Stimulated activated CD4-positive, alpha-beta T cell treated with anti-CD3 and anti-CD28 coated beads, TNF-alpha, amount 100 ng/mL, for 48 hours (primary cell): Measurements from ENCODE around the gene CNTNAP2.

ENCODE experiments used
- DNase-seq, 3 donors: peaks; one replicate each; pipeline ENCODE4 v3.0.0-alpha.2; 2020; ENCODE audit warnings: low read depth in 3 of 3

Gene CNTNAP2

GRCh38 chr7:146670532-146670931 lies 553.9 kb downstream of the CNTNAP2 start:
- DNase-seq = no peak

- no peak for DNase-seq
These were observed 564.9 kb downstream of the CNTNAP2 start for GRCh38 chr7:146681487-146681886.

GRCh38 chr7:146683439-146683838 lies 566.8 kb downstream of the CNTNAP2 start:
- DNase-seq = no peak

GRCh38 chr7:146690987-146691386 lies 574.4 kb downstream of the CNTNAP2 start:
- DNase-seq = no peak

DNA sequence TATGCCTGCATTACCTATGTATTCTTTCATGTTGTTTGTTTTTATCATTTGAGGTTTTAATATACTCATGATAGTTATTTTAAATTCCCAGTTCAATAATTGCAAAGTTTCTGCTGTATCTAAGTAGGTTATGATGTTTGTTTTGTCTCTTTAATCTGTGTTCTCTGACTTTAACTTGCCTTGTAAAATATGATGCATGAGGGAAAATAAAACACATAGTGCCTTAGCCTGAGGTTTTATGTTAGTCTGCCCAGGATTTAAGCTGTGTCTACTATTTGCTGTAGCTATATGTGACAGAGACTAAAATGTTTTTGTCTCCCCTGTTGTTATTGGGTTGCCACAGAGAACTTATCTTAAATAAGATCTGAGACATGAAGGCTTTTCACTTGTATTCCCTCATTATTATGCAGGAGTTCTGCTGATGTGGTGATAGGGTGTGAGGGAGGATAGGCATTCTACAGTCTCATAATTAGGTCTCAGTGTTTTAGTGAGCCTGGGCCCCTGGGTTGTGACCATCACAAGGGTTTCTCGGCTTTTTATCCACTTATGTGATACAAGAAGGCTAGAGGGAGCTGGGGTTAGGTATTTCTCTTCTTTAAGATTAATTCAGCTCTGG lies 582.5 kb downstream of the CNTNAP2 start:
- no peak for DNase-seq

DNA sequence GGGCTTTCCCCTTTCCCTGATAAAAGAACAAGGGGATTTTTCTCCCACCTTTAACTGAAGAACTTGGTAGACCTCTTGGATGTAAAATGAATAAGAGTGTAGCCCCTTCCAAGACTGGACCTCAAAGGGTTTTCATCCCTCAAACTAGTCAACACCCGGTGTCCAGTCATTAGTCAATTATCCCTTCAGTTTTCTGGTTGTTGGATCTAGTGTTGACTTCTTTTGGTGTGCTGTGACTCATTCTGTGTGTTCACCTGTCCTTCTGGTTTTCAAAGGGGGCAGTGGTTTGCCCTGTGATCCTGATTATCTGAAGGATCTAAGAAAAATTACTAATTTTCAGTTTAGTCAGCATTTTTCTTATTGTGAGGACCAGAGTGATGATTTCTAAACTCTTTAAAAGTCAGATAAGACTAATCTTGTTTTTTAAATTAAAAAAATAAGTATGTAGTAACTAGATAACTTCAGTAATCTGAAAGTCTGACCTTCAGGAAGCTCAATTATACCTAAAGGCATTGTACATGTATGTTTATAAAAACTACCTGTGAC lies 583.5 kb downstream of the CNTNAP2 start:
- no peak for DNase-seq

GRCh38 chr7:146701166-146701565 lies 584.6 kb downstream of the CNTNAP2 start:
- no peak for DNase-seq

DNA sequence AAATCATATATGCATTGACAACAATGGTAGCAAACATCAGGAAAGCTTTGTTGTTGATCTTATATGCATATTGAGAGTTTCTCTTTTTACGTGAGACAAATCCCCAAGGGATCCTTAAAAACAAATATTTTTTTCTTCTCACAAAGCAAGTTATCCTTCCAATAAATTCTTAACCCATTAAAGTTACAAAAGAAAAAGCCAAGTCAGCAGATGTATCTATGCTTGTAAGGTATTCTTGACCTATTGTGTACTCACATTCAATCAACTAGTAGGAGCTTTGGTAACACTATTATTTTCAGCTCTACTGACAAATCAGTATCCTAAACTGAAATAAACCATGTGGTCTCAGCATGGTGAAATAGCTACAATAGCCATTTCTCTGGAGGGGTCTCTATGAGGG lies 586.3 kb downstream of the CNTNAP2 start:
- no peak for DNase-seq

GRCh38 chr7:146709451-146710027 lies 592.9 kb downstream of the CNTNAP2 start:
- no peak for DNase-seq

GRCh38 chr7:146713205-146713604 lies 596.6 kb downstream of the CNTNAP2 start:
- DNase-seq = no peak

DNA sequence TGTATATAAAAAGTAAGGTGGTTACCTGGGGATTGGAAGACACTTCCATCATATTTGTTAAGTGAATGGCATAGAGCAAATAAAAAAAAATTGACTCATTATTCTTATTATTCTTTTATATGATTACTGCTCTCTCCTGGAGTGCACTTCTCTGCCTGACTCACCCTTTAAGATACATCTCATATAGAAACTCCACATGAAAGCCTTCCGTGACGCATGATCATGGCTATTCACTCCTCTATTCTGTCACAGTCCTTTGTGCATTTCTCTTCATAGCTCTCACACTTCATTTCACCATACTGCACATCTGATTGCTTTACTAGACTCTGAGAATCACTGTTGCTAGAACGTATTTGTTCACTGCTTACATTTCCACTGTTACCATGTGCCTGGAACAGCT lies 597.3 kb downstream of the CNTNAP2 start:
- DNase-seq = no peak

- DNase-seq = no peak
These were observed 603.6 kb downstream of the CNTNAP2 start for GRCh38 chr7:146720195-146720594.

GRCh38 chr7:146722986-146723385 lies 606.4 kb downstream of the CNTNAP2 start:
- no peak for DNase-seq

- no peak for DNase-seq
These were observed 608.9 kb downstream of the CNTNAP2 start for GRCh38 chr7:146725520-146725919.

DNA sequence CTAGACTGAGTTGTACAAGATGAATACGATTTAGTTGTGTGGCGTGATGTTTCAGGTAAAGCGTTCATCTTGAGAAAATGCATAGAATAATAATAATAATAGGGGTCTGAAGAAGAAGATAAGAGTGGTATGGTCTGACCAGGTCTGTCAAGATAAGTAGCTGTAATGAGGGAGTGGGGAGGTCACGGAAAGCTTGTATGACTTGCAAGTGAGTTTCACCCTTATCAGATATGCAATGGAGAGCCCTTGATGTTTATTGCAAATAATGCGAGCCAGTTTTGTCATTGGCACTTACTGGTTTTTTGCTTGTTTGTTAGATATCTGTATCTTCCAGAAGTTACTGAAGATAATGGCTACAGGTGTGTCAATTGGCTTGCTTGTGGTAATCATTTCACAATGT lies 611.5 kb downstream of the CNTNAP2 start:
- DNase-seq = no peak

- DNase-seq = no peak
These were observed 612.0 kb downstream of the CNTNAP2 start for GRCh38 chr7:146728611-146729010.

- no peak for DNase-seq
These were observed 614.6 kb downstream of the CNTNAP2 start for GRCh38 chr7:146731185-146731584.

- no peak for DNase-seq
These were observed 619.4 kb downstream of the CNTNAP2 start for GRCh38 chr7:146735992-146736391.

DNA sequence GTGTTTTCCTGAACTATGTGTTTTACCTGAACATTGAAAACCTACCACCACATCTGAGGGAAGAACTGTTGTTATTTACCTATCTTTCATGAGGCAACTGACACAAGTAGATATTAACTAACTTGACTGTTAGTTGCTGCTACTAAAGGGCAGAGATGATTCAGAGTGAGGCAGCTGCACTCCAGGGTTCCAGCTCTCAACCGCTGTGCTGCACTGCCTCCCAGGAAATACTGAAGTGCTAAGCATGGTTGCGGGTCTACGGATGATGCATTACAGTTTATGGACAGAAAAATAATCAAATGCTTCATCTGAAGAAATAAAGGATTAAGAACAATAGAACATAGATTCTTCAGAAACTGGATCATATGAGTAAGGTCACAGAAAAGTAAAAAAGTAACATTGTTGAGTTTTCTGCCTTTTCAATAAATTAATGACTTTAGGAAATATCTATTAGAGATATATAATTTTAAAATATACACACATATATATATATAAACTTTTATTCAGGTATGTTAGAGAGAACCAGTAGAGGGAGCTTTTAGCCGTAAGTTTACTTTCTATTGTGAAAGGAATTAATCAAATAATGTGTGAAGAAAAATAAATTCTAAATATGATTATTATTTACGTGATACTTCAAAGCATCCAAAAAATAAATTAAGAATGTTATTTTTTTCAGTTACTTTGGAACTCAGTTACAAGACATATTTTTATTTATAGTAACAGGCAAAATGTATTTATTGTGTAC lies 620.0 kb downstream of the CNTNAP2 start:
- no peak for DNase-seq

DNA sequence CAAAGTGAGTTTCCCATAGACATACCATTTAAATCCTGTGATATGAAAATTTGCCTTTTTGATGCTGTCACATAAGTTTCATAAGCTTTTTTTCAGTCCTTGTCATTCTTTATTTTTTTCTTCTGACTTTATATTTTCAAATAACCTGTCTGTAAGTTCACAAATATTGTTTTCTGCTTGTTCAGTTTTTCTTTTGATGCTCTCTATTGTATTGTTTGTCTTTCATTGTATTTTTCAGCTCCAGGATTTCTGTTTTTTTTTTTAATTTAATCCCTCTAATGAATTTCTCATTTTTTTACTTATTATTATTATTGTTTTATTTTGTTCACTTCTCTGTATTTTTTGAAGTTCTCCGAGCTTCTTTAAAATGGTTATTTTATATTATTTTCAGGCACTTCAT lies 623.4 kb downstream of the CNTNAP2 start:
- no peak for DNase-seq

DNA sequence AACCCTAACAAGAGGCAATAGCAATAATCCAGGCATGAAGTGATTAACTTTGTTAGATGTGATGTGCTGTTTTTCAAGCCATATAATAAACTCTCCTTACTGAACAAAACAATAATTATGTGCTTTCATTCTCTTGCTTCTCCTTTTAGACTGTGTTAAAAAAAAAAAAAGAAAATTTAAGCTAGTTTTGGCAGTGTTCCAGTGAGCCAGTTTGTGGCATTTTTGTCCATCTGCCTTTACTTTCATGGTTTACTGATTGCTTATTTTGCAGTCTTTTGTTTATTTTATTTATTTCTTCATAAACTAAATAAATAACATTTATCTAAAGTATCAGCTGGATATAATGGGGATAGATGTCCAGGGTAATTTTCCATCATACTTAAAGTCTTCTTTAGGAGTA lies 625.3 kb downstream of the CNTNAP2 start:
- no peak for DNase-seq

- no peak for DNase-seq
These were observed 637.8 kb downstream of the CNTNAP2 start for GRCh38 chr7:146754385-146754784.

- DNase-seq = no peak
These were observed 639.0 kb downstream of the CNTNAP2 start for GRCh38 chr7:146755585-146755984.
